ENCODE measurements around the gene TTC3. TPM values are rescaled to one million over a fixed set of nuclear protein-coding genes. Genes with fewer than 3 reads are reported as not detected.
A peak's percentile ranks its signal among the peaks of the same experiment; 100 is the strongest.

The TTC3 gene
- total RNA-seq, 1 donor from 2014 or later: 216 TPM

DNA sequence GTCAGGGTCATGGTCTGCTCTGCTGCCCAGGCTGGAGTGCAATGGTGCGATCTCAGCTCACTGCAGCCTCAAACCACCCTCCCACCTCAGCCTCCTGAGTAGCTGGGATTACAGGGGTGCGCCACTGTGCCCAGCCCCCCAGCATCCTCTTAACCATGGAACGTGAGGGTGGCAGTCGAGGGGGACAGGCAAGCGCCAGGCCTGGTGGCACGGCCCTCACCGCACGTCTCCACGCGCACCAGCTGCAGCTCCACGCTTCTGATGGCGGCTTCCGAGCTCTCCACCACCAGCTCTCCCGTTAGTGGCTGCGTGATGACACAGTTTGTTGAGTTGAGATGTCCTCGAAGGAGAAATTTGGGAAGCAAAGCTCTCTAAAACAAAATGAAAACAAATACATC lies 154.9 kb downstream of the TTC3 start:
- H3K4me3 Mint-ChIP-seq: no peak overlapping the region
- peaks cover 18% of the 10 kb centered on the region for H3K36me3 Mint-ChIP-seq (ENCODE audit: low read depth)
- no peaks in the 10 kb centered on the region for H3K9me3 Mint-ChIP-seq
- H3K27me3 Mint-ChIP-seq (ENCODE audit: low read depth): no peaks in the 10 kb centered on the region
- TF ChIP-seq CTCF (conservative IDR thresholded peaks at IDR 0.05): no peak
- no peak for DNase-seq (ENCODE audit: low read depth, low spot score)
- no peak overlapping the region for H3K27ac Mint-ChIP-seq (ENCODE audit: unreplicated experiment)
- H3K4me1 Mint-ChIP-seq: no peaks in the 10 kb centered on the region

DNA sequence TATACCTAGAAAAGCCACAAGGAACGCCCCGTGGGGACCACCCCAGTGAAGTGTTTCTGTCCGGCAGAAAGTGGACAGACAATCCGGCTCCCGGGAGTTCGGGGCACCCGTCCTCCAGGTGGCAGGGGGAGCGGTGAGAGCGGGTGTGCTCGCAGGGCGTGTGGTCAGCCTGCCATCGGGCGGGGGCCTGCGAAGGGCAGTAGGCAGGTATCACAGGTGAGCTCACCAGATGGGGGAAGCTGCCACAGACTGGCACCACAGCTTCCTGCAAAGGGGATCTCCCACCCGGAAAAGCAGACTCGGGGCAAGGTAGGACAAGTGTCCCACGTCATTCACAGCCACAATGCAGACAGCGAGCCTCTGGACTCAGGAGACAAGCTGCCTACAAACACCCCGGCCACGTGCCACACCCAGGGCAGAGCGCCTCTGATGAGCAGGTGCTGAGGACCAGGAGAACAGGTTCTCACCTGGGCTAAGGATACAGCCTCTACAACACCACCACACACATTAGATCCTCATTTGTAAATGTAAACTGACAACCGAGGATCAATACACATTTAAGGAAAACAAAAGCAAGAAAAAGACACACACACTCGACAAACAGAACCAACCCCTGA lies 157.7 kb downstream of the TTC3 start:
- Mint-ChIP-seq H3K36me3 (ENCODE audit: low read depth) (peaks cover 12% of the 10 kb centered on the region), H3K4me1 (no peaks in the 10 kb centered on the region), H3K27ac (ENCODE audit: unreplicated experiment) (peak overlapping the region; percentile 37), H3K27me3 (ENCODE audit: low read depth) (no peaks in the 10 kb centered on the region), H3K4me3 (no peak overlapping the region), H3K9me3 (no peaks in the 10 kb centered on the region)
- TF ChIP-seq CTCF (conservative IDR thresholded peaks at IDR 0.05): no peak
- DNase-seq (ENCODE audit: low read depth, low spot score): no peak

- peak overlapping the region; percentile 37 for H3K27ac Mint-ChIP-seq (ENCODE audit: unreplicated experiment)
- no peaks in the 10 kb centered on the region for H3K9me3 Mint-ChIP-seq
- no peak for TF ChIP-seq CTCF (conservative IDR thresholded peaks at IDR 0.05)
- peaks cover 12% of the 10 kb centered on the region for H3K36me3 Mint-ChIP-seq (ENCODE audit: low read depth)
- H3K4me3 Mint-ChIP-seq: no peak overlapping the region
- H3K4me1 Mint-ChIP-seq: no peaks in the 10 kb centered on the region
- no peaks in the 10 kb centered on the region for H3K27me3 Mint-ChIP-seq (ENCODE audit: low read depth)
- no peak for DNase-seq (ENCODE audit: low read depth, low spot score)
Measured at GRCh38 chr21:37231249-37231645, 158.2 kb downstream of the TTC3 start.

GRCh38 chr21:37231671-37232070 lies 158.6 kb downstream of the TTC3 start:
- H3K4me1 Mint-ChIP-seq: peaks cover 3% of the 10 kb centered on the region
- H3K27me3 Mint-ChIP-seq (ENCODE audit: low read depth): no peaks in the 10 kb centered on the region
- H3K4me3 Mint-ChIP-seq: no peak overlapping the region
- no peaks in the 10 kb centered on the region for H3K9me3 Mint-ChIP-seq
- no peak for DNase-seq (ENCODE audit: low read depth, low spot score)
- H3K36me3 Mint-ChIP-seq (ENCODE audit: low read depth): peaks cover 12% of the 10 kb centered on the region
- TF ChIP-seq CTCF (conservative IDR thresholded peaks at IDR 0.05): no peak
- no peak overlapping the region for H3K27ac Mint-ChIP-seq (ENCODE audit: unreplicated experiment)

DNA sequence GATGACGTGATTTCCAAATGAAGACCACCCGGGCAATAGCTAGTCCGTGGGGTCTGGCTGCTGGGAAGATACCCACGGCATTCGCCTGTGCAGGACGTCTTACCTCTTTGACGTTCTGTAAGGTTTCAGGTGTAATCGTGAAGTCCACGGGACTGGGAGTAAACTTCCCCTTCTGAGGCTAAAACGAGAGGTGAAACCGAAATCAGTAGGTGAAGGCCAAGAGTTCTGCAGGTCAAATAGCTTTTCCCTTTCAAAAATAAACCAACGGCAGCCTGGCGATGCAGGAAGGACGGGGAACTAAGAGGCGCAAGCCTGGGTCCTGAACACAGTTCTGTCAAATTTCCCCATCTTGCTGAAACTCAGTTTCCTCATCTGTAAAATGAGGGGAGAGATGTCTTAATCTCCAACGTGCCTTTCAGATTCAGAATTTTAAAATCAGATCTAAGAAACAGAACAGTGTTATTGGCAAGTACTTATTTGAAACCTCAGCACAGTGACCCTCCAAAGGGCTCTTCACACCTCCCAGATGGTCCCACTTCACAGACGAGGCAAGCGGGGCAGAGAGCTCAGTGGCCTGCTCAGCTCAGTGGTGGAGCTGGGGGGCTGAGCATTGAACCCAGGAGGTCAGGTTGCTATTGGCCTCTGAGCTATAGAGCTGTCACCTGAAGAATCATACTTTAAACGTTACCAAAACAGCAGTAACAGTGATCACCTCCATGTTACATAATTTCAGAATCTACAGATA lies 159.4 kb downstream of the TTC3 start:
- H3K36me3 Mint-ChIP-seq (ENCODE audit: low read depth): peaks cover 12% of the 10 kb centered on the region
- H3K9me3 Mint-ChIP-seq: no peaks in the 10 kb centered on the region
- H3K27ac Mint-ChIP-seq (ENCODE audit: unreplicated experiment): no peak overlapping the region
- no peak for TF ChIP-seq CTCF (conservative IDR thresholded peaks at IDR 0.05)
- no peak overlapping the region for H3K4me3 Mint-ChIP-seq
- DNase-seq (ENCODE audit: low read depth, low spot score): no peak
- H3K4me1 Mint-ChIP-seq: peaks cover 10% of the 10 kb centered on the region
- no peaks in the 10 kb centered on the region for H3K27me3 Mint-ChIP-seq (ENCODE audit: low read depth)
